Calu3 (cell line): Measurements from ENCODE around the gene KCND1. TPM values are rescaled to one million over a fixed set of nuclear protein-coding genes. Genes with fewer than 3 reads are reported as not detected.
A peak's percentile ranks its signal among the peaks of the same experiment; 100 is the strongest.

Experiments
- BruUV-seq: library from RNA; stranded (reverse); fragments of 400-500 nt; replicated peaks from 2 replicates; lab custom pipeline; 2021; lab: Mats Ljungman, UMichigan
- CTCF ChIA-PET: fragments of 300-600 bp; sonication (Branson Sonifier 250); formaldehyde crosslinking; loops from one replicate; lab custom pipeline; 2022; ENCODE audit warnings: antibody characterized with exemption; lab: Charles Lee
- DNase-seq: peaks from one replicate; pipeline ENCODE4 v3.0.0; 2022
- H3K27ac Mint-ChIP-seq: one replicate; pipeline ENCODE4 v1.8.0; 2022; ENCODE audit warnings: mixed read lengths; ENCODE audit not compliant: unreplicated experiment
- H3K27me3 Mint-ChIP-seq: one replicate; pipeline ENCODE4 v1.8.0; 2022; ENCODE audit warnings: mixed read lengths; ENCODE audit not compliant: unreplicated experiment
- H3K36me3 Mint-ChIP-seq: one replicate; pipeline ENCODE4 v1.8.0; 2022; ENCODE audit warnings: mild to moderate bottlenecking, moderate library complexity, mixed read lengths; ENCODE audit not compliant: insufficient read depth, unreplicated experiment
- H3K4me1 Mint-ChIP-seq: one replicate; pipeline ENCODE4 v1.8.0; 2022; ENCODE audit warnings: mild to moderate bottlenecking, low read depth, mixed read lengths; ENCODE audit not compliant: unreplicated experiment
- H3K4me3 Mint-ChIP-seq: one replicate; pipeline ENCODE4 v1.8.0; 2022; ENCODE audit warnings: mild to moderate bottlenecking, low read depth, moderate library complexity, mixed read lengths; ENCODE audit not compliant: unreplicated experiment
- H3K9me3 Mint-ChIP-seq: one replicate; pipeline ENCODE4 v1.8.0; 2022; ENCODE audit warnings: low read depth, mixed read lengths; ENCODE audit not compliant: unreplicated experiment
- intact Hi-C: fragments of 100-400 bp; cut with micrococcal nuclease; formaldehyde crosslinking; loops from one replicate; pipeline ENCODE4 v1.10.0; 2022; ENCODE audit not compliant: unreplicated experiment
- total RNA-seq: library from RNA; stranded (reverse); gene quantifications from 2 replicates; pipeline ENCODE4 v1.2.3, GENCODE V29; 2022
- TF ChIP-seq, protein P1 (sequence below): fragments of 200-600 bp; IDR thresholded peaks from one replicate; pipeline ENCODE4 v1.8.0; 2022; ENCODE audit warnings: antibody characterized with exemption; ENCODE audit not compliant: unreplicated experiment

The KCND1 gene
- total RNA-seq, 1 experiment from 2014 or later: 8.4 TPM

DNA sequence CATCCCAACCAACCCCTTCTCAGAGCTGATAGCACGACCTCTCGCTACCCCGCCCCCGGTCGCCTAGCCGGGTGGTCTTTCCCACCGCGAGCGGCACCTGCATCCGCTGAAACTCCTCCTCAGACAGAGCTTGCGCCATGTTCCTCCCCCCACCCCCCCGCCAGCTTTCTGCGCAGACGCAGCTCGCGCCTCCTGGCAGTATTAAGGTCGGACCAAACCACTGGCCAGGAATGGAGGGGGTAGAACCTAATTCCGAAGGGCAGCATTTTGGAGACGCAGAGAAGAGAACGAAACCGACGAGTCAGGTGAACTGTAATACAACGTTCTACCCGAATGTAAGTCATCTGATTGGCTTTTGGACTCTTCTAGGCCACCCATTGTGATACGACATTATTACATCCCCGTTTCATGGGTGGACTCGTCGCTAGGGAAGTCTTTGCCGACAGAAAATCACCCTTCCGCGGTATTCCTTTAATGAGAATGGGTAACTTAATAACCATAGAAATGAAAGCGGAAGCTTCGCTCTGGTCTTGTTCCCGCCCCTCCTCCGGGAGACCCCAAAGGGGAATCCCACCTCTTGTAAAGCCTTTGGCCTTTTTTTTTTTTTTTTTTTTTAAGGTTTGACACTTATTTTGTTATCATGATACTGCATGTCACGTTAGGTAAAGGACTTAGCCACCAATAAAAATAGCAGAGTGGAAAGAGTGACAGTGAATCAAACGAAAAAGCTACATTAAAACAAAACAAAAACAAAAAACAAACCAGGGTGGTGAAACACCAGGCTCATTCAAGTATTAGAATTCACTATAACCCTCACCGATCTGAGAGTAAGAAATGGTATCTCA, 30.7 kb upstream of the KCND1 start, which contains the start of gene GRIPAP1:
Gene GRIPAP1, minus strand, starts transcription at position 174 of the 845 bp plus-strand sequence. Its CDS starts 35 bp downstream, at position 139.
- Mint-ChIP-seq H3K9me3 (no peaks in the 10 kb centered on the region), H3K4me3 (peak within 1 kb of the TSS; percentile 99), H3K27ac (peak within 1 kb of the TSS; percentile 97), H3K4me1 (peaks cover 26% of the 10 kb centered on the region), H3K36me3 (peaks cover 45% of the 10 kb centered on the region), H3K27me3 (no peaks in the 10 kb centered on the region)
- BruUV-seq: no TSS peak
- TF ChIP-seq, protein P1, sequence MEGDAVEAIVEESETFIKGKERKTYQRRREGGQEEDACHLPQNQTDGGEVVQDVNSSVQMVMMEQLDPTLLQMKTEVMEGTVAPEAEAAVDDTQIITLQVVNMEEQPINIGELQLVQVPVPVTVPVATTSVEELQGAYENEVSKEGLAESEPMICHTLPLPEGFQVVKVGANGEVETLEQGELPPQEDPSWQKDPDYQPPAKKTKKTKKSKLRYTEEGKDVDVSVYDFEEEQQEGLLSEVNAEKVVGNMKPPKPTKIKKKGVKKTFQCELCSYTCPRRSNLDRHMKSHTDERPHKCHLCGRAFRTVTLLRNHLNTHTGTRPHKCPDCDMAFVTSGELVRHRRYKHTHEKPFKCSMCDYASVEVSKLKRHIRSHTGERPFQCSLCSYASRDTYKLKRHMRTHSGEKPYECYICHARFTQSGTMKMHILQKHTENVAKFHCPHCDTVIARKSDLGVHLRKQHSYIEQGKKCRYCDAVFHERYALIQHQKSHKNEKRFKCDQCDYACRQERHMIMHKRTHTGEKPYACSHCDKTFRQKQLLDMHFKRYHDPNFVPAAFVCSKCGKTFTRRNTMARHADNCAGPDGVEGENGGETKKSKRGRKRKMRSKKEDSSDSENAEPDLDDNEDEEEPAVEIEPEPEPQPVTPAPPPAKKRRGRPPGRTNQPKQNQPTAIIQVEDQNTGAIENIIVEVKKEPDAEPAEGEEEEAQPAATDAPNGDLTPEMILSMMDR: no peak
- CTCF ChIA-PET: interaction anchor here (0.5 to 1.8 kb wide), 7 partner anchors 11 to 189 kb away, joined by 3 to 16 read pairs (median 5); partner anchors contain the start of gene TFE3
- peak; percentile 69 for DNase-seq
- intact Hi-C loops: loop anchor here (5.0 kb wide), 1 partner anchor 40 kb away; the partner anchor contains the start of gene TFE3

GRCh38 chrX:49001521-49002090, 30.0 kb upstream of the KCND1 start:
- H3K4me1 Mint-ChIP-seq: peaks cover 26% of the 10 kb centered on the region
- peak overlapping the region; percentile 97 for H3K27ac Mint-ChIP-seq
- peak; percentile 1 for DNase-seq
- TF ChIP-seq, protein P1: no peak
- H3K36me3 Mint-ChIP-seq: peaks cover 45% of the 10 kb centered on the region
- no peaks in the 10 kb centered on the region for H3K9me3 Mint-ChIP-seq
- intact Hi-C loops: loop anchor here (5.0 kb wide), 1 partner anchor 41 kb away; the partner anchor contains the start of gene TFE3
- H3K27me3 Mint-ChIP-seq: no peaks in the 10 kb centered on the region
- CTCF ChIA-PET: interaction anchor here (0.5 to 1.8 kb wide), 6 partner anchors 10 to 189 kb away, joined by 3 to 16 read pairs (median 5); partner anchors contain the start of gene TFE3
- peak overlapping the region; percentile 99 for H3K4me3 Mint-ChIP-seq
- TSS peak; percentile 29 for BruUV-seq

DNA sequence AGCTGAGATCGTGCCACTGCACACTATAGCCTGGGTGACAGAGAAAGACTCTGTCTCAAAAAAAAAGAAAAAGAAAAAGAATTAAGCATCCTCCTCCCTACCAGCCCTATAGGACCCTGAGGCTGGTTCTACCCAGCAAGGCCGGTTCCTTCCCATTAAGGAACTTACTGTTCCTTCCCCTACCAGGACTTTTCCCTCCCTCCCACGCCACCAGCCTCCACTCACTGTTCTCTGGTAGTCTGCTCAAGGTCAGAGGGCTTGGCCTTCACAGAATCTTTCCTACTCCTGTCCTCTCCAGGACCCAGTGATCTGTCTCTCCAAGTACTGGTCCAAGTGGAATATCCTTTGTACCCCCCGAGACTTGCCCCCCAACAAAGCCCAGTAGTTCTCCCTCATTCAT, 29.0 kb upstream of the KCND1 start:
- no TSS peak for BruUV-seq
- no peak for DNase-seq
- Mint-ChIP-seq H3K27ac (no peak overlapping the region), H3K4me3 (peak overlapping the region; percentile 99), H3K4me1 (peaks cover 26% of the 10 kb centered on the region), H3K36me3 (peaks cover 45% of the 10 kb centered on the region), H3K9me3 (no peaks in the 10 kb centered on the region), H3K27me3 (no peaks in the 10 kb centered on the region)
- TF ChIP-seq, protein P1: no peak
- CTCF ChIA-PET: interaction anchor here (0.8 kb wide), 1 partner anchor 18 kb away, joined by 5 read pairs; no protein-coding TSS in a partner anchor
- intact Hi-C loops: loop anchor here (5.0 kb wide), 1 partner anchor 42 kb away; the partner anchor contains the start of gene TFE3

DNA sequence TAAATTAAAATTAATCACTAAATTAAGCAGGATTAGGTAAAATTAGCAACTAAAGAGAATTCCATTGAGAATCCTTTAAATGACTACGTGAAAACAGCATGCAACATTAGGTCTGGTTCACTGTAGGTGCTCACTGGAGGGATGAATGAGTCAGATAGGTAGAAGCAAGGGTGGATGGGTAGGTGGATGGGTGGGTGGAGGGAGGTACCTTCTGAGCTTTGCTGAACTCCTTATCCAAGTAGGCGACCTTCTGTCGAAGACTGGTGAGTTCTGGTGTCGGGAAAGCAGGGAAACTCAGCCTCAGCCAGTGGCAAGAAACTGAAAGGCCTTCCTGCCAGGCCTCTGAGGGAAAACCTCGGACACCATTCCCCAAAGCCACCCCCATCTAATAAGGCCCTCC, 27.4 kb upstream of the KCND1 start:
- Mint-ChIP-seq H3K27ac (no peak overlapping the region), H3K27me3 (no peaks in the 10 kb centered on the region), H3K4me1 (peaks cover 26% of the 10 kb centered on the region), H3K36me3 (peaks cover 45% of the 10 kb centered on the region), H3K9me3 (no peaks in the 10 kb centered on the region), H3K4me3 (no peak overlapping the region)
- intact Hi-C loops: no loop called here
- no peak for DNase-seq
- BruUV-seq: no TSS peak
- CTCF ChIA-PET: no interaction called here
- TF ChIP-seq, protein P1: no peak
